ENCODE data around the gene GABRB1.

DNA sequence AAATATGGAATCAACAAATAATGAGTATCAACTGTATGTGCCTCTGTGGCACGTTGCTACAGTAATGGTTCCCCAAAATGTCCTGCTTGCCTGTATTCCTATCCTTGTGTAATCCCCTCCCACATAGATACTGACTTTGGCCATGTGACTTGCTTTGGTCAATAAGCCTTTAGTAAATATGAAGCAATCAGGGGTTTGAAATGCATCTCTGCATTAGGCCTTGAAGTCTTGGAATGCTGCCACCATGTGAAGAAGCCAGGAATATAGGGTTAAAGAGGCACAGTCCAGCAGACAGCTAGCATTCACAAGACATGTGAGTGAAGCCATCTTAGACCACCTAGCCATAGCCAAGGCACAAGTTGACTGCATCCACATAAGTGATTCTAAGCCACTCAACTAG lies 190.9 kb downstream of the GABRB1 start:
- TF ChIP-seq MAZ (IDR thresholded peaks at IDR 0.05; ENCODE audit: borderline replicate concordance, low read depth, low read length) (no peak), POLR2A (IDR thresholded peaks at IDR 0.05; ENCODE audit: low read length) (no peak)
- TF ChIP-seq, protein P1, sequence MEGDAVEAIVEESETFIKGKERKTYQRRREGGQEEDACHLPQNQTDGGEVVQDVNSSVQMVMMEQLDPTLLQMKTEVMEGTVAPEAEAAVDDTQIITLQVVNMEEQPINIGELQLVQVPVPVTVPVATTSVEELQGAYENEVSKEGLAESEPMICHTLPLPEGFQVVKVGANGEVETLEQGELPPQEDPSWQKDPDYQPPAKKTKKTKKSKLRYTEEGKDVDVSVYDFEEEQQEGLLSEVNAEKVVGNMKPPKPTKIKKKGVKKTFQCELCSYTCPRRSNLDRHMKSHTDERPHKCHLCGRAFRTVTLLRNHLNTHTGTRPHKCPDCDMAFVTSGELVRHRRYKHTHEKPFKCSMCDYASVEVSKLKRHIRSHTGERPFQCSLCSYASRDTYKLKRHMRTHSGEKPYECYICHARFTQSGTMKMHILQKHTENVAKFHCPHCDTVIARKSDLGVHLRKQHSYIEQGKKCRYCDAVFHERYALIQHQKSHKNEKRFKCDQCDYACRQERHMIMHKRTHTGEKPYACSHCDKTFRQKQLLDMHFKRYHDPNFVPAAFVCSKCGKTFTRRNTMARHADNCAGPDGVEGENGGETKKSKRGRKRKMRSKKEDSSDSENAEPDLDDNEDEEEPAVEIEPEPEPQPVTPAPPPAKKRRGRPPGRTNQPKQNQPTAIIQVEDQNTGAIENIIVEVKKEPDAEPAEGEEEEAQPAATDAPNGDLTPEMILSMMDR (IDR thresholded peaks at IDR 0.05), result no peak
